GM21515 (cell line): ENCODE data around the gene EPB41L4A.
"Not testable (repeated sequence)": the region's sequence is repeated elsewhere in the genome, so short reads cannot be mapped to it uniquely, and the experiment has no call there.

Source experiments
- ATAC-seq: cut with Tn5 transposase; IDR thresholded peaks from one replicate; pipeline ENCODE4 v1.9.1; 2021; ENCODE audit not compliant: unreplicated experiment

The EPB41L4A gene

DNA sequence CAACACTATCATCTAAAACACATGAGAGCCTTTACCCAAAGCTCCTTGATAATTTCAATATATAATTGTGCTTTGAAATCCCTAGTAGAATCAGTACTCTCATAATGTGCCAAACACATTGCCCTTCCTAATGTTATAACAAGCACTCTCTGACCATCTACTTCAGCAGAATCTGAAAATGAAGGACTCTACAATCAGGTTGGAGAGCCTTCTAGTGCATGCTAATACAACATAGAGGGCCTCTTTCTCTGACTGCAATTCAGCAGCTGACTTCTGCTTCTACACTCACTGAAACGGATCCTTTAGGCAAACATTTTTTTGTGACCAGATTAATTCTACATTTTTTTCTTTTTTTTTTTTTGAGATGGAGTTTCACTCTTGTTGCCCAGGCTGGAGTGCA, 155.6 kb downstream of the EPB41L4A start:
- ATAC-seq: no peak

DNA sequence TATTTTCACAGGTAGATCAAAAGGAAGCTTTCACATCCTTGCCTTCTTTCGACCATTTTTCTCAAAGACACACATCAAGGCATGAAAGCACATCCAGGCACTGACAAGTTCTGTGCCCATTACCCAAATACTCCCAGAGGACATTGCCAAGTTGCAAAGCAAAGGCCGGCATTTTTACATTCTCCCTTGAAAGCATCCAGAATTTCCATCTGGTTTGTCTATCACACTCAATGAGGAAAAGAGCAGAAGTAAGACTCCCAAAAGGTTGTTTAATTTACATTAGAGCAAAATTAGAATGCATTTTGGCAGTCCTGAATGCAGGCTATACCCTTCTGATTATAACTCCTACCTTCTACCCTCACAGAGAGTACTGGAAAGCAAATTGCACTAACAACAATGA, 160.5 kb downstream of the EPB41L4A start:
- ATAC-seq: no peak

DNA sequence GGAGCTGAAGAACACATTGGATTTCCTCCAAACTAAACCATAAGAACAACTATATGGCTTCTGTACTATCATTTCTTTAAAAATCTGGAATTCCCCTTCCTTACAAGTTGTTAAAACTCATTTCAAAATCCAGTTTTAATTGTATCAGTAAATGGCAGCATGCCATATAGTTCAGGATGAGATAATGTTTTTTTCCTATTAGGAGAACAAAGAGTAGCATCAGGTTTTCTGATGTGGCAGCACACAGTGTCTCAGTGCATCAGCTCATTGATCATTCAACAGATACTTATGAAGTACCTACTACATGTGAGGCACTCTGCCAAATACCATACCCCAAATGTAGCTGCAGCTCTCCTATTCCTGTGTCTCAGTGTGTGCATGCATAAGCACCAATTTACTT, 161.1 kb downstream of the EPB41L4A start:
- no peak for ATAC-seq

DNA sequence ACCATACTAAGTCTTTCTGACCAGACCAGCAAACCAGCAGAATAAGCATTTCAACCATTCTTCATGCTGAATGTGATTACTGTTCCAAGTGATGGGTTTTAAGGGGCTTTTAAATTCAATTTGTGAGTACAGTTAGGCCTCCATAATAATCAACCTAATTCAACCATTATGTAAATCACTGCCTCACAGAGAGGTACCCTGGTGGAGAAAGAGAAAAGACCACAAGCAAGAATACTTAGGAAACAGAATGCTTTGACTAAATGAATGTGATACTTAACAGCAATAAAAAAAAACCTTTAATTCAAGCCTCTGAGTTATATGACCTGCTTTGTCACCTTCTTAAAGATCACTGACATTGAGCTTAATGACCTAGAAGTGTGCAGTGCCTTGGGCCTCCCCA, 162.1 kb downstream of the EPB41L4A start:
- no peak for ATAC-seq

DNA sequence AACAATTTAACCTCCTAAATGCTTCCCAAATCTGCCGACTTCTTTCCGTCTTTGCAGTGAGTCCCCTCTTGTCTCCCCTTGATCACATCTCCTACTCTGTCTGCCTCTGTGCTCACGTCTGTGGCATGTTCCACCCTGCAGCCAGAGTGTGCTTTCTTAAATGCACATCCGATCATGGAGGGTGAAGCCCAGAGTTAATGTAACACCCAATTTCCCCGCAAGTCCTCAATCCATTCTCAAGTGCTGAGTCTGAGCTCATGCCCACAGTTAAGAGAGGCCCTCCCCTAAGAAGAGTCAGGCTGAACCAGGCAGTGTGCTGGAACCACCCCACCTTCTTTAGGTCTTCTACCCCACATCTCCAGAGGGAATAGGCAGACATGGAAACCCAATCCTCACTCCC, 164.8 kb downstream of the EPB41L4A start:
- no peak for ATAC-seq

DNA sequence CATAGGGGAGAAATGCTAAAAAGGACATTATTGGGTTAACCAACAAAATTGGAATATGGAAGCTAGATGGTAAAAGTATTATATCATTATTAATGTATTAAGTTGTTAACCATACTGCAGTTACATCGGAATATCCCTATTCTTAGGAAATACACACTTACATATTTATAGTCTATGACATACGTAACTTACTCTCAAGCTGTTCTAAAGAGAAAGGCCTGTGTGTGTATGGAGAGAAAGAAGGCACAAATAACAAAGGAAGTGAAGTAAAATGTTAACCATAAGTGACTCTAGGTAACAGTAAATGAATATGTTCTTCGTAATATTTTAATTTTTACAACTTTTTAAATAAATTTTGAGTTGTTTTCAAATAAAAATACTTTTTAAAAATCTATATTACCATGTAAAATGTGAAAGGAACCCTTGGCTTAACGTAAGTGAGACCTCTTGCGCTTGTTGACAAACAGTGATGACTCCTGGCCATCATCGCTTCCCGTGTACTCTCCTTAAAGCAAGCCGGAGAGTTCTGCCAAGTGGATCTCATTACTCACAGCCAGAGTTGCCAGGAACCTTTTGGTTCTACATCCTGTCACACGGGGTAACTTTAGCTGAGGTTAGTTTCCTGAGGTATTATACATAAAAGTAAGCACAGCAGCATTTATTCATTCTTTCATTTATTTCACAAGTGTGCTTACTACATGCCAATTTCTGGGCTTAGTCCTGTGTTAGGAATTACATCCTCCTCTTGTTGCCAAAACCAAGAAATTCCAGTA, 165.4 kb downstream of the EPB41L4A start:
- ATAC-seq: no peak

DNA sequence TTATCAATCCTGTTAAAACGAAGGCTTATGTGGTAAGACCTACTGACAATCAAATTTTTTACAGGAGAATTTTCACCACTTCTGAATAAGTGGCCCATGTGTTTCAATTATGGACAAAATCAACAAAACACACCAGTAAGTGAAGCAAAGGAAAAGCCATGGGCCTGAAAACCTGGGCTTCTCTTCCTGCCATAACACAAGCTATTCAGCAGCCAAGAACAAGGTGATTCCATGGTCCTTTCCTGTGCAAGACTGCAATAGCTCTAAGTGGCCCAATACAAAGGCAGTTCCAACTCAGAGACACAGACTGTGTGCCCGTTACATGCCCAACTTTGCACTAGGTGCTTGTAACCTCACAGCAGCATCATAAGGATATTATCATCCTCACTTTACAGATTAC, 168.5 kb downstream of the EPB41L4A start:
- no peak for ATAC-seq

DNA sequence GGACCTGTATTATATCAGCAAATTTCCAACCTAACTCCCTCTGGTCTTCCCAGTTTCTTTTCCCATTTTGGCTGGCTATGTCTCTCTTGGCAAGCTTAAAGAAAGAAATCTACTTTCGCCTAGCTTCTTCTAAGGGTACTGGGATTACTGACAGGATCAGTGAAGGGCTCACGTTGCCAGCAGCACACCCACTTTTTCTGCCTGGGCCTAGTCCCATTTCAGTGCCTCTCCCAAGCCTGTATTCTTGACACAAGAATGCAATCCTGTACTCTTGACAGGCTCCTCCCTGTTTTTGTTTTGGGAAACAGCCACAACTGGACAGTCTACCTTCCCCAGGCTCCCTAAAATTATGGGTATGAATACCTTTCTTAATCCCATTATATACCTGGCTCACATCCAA, 170.5 kb downstream of the EPB41L4A start:
- no peak for ATAC-seq

DNA sequence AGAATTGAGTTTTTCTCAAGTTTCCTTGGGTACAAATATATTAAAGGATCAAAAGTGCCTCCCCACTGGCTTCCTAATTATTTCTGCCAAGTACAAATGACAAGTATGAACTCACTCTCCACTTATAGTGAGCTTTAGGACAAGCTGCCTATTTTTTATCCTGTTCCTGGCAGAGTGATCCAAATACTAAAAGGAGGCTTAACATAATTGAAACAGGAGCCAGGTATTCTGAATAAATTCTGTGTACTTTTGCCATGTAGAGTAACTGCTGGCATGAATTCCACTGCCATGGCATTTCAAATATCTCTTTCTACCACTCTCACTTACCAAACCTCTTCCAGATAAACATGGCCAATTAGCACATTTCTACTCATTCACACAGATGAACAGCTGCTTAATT, 171.1 kb downstream of the EPB41L4A start:
- no peak for ATAC-seq

DNA sequence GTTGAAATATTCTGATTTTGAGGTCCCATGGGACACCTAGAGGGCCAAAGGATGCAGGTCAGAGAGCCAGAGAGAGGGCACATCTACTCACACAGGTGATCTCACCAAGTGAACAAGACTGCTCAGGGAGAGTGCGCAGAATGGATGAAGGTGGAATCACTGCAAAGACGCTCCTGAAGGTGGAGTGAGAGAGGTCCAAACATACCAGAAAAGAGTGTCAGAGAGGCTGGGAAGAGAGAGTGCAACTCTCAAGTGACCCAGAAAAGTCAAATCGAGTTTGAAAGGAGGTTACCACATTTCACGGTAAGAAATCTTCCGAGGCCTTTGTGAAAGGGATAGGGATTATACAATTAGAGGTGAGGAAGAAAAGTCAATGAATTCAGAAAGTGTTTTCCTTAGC, 173.4 kb downstream of the EPB41L4A start:
- no peak for ATAC-seq

DNA sequence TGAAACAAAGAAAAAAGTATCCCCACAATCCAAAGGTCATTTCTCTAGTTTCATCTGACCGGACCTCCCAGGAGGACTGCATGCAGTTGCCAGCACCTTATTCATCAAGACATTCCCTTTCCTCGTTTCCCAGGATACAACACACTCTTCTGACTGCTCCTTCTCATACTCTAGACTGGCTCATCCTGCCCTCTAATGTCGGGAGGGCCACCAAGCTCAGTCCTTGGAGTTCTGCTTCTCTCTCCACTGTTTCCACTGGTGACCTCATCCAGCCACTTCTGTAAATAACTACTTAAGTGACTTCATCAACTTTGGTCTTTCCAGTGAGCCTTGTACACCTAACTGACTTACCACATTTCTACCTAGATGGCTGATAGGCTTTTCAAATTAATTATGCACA, 179.1 kb downstream of the EPB41L4A start:
- no peak for ATAC-seq

DNA sequence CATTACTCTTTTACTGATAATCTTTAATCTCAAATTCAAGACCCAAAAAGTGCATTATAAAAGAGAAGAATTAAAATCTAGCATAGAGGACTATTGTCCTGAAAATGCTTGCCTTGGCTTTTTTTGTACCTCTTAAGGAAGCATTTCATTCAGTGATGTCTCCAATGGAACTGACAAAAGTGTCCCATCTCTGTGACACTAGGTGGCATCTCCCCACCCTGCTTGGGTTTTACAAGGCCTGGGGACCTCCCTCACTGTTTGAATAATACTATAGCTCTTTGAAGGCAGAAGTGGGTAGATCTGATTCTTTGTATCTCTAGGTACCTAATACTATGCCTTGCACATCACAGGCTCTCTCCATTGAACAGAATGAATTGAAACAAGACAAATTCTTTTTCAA, 180.6 kb downstream of the EPB41L4A start:
- ATAC-seq: no peak

DNA sequence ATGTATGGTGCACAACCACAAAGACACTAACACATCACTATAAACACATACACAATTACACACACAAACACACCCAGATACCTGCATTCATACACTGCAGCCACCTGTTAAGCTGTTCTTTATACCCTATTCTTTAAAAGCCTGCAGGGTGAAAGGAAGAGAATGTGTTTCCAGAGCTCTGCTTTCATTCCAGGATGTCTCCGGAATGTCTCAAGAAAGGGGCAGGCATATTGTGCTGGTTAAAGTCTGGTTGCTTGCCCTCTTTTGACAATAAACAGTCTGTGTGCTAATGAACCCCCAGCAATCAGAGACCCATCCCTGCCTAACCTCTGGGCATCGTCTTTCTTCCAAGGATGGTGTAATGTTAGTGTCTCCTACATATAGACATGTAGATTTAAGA, 181.6 kb downstream of the EPB41L4A start:
- ATAC-seq: no peak

DNA sequence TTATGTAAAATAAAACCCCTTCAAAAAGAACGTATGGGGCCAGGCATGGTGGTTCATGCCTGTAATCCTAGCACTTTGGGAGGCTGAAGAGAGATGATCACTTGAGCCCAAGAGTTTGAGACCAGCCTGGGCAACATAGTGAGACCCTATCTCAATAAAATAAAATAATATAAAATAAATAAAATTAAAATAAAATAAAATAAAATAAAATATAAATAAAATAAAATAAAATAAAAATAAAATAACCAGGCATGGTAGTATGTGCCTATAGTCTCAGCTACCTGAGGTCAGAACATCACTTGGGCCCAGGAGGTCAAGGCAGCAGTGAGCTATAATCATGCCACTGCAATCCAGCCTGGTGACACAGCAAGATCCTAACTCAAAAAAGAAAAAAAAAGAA, 185.1 kb downstream of the EPB41L4A start:
- no peak for ATAC-seq

DNA sequence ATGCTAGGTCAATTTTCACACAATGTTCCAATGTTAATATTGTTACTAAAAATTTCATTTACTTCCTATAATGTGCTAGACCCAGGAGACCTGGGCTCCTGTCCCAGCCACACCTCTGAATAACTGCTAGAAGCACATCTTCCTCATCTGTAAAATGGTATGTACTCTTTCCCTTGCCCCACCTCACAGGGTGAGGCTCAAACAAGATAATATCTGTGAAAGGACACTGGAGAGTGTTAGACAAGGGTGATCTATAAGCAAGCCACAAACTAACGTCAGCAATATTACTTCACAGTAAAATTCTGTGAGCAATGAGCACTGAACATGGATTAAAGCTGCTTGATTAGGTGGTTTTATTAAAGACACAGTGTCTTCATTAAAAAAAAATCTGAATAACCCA, 186.4 kb downstream of the EPB41L4A start:
- ATAC-seq: no peak

DNA sequence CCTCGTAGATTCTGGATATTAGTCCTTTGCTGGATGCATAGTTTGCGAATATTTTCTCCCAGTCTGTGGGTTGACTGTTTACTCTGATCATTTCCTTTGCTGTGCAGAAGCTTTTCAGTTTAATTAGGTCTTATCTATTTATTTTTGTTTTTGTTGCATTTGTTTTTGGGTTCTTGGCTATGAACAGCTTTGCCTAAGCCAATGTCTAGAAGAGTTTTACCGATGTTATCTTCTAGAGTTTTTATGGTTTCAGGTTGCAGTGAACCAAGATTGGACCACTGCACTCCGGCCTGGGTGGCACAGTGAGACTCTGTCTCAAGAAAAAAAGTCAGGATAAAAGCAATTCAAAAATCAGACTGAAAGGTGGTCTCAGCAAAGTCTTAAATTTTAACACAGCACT, 188.5 kb downstream of the EPB41L4A start:
- ATAC-seq: no peak

DNA sequence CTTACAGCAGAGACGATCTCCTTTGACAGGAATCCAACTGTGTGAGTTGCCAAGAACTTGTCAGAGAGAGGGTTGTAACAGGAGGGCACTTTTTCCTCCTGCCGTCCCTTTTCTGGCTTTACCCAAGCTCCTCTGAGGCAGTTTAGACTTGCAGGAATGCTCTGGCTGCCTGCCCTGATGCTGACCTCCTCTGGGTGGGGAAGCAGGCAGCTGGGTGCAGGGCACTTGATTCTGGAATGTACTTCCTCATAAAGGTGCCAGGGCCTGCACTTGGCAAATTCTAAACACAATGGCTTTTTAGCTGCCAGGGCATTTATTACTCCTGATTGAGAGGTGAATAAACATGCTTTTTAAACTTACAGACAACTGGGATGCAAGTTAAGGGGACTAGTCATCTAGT, 190.4 kb downstream of the EPB41L4A start:
- ATAC-seq: no peak

DNA sequence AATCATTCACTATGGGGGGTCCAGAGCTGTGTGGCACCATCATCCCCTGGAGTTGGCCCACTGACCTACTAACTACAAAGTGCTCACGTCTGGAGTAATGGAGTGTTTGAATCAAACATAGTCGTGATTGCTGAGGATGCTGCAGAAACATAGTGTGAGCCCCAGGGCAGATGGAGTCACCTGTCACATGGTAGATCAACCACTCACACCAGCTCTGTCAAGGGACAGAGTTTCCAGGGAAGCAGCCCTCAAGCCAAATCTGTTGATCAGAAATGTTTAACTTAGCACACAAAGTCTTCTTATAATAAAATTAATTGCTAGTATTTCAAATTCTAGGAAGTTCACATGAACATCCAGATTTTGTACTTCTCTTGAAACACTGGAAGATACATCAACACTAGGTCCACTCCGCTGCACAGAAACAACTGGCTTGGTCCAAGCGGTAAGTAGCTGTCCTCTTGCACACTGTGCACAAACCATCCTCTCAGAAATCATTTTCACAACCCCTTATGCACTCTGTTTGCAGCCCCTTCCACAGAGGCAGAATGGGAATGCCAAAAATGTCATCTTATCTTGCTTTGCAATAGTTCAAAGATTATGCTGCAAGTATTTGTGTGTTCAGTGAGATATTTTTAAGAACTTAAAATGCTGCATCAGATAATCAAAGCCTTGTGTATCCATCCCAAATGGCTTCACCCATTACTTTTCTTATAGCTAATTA, 191.0 kb downstream of the EPB41L4A start:
- ATAC-seq: no peak

DNA sequence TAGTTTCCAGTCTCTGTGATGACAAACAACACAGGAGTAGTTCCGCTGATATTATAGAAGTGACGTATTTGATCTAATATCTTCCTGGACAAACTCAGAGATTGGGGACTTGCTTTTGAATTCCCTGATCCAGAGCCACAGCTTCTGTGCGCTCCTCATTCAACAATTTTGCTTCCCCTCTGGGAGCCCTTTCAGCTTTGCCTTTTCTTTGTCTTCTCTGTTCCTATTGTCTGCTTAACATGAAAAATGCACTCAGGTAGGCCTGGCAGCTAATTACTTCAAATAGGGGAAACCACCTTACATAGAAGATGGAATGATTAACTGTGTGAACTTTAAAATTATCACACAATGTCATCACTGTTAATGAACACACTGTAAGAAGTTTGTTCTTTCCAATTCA, 192.9 kb downstream of the EPB41L4A start:
- ATAC-seq: no peak

DNA sequence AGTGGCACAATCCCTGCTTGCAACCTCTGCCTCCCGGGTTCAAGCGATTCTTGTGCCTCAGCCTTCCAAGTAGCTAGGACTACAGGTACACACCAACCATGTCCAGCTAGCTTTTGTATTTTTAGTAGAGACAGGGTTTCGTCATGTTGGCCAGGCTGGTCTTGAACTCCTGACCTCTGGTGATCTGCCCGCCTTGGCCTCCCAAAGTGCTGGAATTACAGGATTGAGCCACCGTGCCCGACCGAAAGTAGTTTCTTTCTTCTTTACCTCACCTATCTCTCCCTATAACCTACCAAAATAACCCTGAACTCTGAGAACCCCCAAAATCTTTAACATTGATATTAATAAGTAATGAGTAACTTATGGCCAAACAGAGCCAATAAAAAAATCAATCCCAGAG, 196.1 kb downstream of the EPB41L4A start:
- ATAC-seq: not testable (repeated sequence)

DNA sequence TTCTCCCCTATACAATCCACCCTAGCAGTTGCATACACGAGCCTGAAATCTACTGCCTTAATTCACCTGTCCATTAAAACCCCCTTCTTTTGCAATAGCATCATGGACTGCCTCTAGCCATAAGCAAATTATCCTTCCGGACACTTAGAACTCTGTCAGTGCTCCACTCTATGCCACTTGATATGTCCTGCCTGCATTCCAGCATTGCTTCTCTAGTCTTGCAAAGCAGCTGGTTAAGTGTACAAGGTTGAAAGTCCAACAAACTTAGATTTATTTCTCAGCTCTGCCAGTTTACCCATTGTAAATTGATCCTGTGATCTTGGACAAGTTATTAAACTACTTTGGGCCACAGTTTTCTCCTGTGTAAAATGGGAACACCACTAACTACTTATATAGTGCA, 197.9 kb downstream of the EPB41L4A start:
- no peak for ATAC-seq

DNA sequence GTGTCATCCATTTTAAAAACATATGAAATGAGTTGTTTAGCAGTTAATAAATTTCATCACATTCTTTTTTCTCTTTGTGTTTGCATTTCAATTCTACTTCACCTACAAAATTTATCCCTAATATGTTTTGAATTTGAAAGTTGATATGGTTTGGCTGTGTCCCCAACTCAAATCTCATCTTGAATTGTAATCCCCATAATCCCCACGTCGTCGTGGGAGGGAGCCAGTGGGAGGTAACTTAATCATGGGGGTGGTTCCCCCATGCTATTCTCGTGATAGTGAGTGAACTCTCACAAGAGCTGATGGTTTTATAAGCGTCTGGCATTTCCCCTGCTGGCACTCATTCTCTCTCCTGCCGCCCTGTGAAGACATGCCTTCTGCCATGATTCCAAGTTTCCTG, 200.1 kb downstream of the EPB41L4A start:
- ATAC-seq: no peak
